Testis (tissue), 2 donors: ENCODE measurements around the gene FOSL1.

Experiments
- POLR2A ChIP-seq: fragments of 450-650 bp; IDR thresholded peaks from one replicate; pipeline ENCODE4 v1.6.1; 2017; ENCODE audit warnings: antibody characterized with exemption, mild to moderate bottlenecking, moderate library complexity
- TF ChIP-seq, protein P1 (sequence below), 3 experiments: fragments of 450-650 bp in 2 of 3; fragments of 200-600 bp in 1 of 3; sonication (generic) in 1 of 3; IDR thresholded peaks; one replicate each; pipeline ENCODE4 v1.5.1; 2016 to 2019; ENCODE audit warnings: antibody characterized with exemption in 3 of 3, mild to moderate bottlenecking in 2 of 3, moderate library complexity in 1 of 3

DNA sequence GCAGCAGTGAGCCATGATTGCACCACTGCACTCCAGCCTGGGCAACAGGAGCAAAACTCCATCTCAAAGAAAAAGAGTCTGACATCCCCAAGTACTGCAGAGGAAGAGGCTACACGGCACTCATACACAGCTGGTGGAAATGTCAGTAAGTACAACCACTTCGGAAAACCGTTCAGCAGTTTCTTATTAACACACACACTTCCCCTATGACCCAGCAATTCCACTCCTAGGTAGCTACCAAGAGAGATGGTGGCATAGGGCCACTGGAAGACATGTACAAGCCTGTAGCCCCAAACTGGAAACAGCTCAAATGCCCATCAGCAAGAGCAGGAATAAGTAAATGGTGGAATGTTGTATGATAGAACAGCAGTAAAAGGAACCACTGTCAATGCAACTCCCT lies 22.4 kb upstream of the FOSL1 start:
- no peak for TF ChIP-seq POLR2A
- TF ChIP-seq, protein P1, sequence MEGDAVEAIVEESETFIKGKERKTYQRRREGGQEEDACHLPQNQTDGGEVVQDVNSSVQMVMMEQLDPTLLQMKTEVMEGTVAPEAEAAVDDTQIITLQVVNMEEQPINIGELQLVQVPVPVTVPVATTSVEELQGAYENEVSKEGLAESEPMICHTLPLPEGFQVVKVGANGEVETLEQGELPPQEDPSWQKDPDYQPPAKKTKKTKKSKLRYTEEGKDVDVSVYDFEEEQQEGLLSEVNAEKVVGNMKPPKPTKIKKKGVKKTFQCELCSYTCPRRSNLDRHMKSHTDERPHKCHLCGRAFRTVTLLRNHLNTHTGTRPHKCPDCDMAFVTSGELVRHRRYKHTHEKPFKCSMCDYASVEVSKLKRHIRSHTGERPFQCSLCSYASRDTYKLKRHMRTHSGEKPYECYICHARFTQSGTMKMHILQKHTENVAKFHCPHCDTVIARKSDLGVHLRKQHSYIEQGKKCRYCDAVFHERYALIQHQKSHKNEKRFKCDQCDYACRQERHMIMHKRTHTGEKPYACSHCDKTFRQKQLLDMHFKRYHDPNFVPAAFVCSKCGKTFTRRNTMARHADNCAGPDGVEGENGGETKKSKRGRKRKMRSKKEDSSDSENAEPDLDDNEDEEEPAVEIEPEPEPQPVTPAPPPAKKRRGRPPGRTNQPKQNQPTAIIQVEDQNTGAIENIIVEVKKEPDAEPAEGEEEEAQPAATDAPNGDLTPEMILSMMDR (IDR thresholded peaks at IDR 0.05): no peak
